ENCODE data around the gene SIPA1L3. TPM values are rescaled to one million over a fixed set of nuclear protein-coding genes. Genes with fewer than 3 reads are reported as not detected.

SIPA1L3 gene
- total and polyA plus RNA-seq, 2 experiments from 2014 or later: 13.7 to 23.3 TPM

- H3K9me2 ChIP-seq (replicated peaks; ENCODE audit: insufficient read depth): no peaks in the 10 kb centered on the region
- TF ChIP-seq EZH2phosphoT487 (IDR thresholded peaks at IDR 0.05; ENCODE audit: low read depth, severe bottlenecking, unreplicated experiment) (no peak), EZH2 (IDR thresholded peaks at IDR 0.05; ENCODE audit: borderline replicate concordance) (no peak), CTCF (IDR thresholded peaks at IDR 0.05; ENCODE audit: poor library complexity) (no peak)
- no peaks in the 10 kb centered on the region for H3K9me3 ChIP-seq (ENCODE audit: low read depth)
- no peak overlapping the region for H3K27ac ChIP-seq
- H3K79me2 ChIP-seq: no peaks in the 10 kb centered on the region
- no peaks in the 10 kb centered on the region for H3K36me3 ChIP-seq (replicated peaks; ENCODE audit: insufficient read depth, low read depth)
- no peak overlapping the region for H3K4me2 ChIP-seq
- H4K20me1 ChIP-seq (ENCODE audit: insufficient read depth, poor library complexity, severe bottlenecking): no peaks in the 10 kb centered on the region
- H3K4me1 ChIP-seq (ENCODE audit: insufficient read depth): no peaks in the 10 kb centered on the region
- H3K27me3 ChIP-seq: no peaks in the 10 kb centered on the region
- DNase-seq (ENCODE audit: low spot score): peak; percentile 19
- H2AFZ ChIP-seq: no peak overlapping the region
- H3K4me3 ChIP-seq: no peak overlapping the region
- WGBS (ENCODE audit: low lambda C conversion rate, missing lambda C conversion rate): 7% methylated on average over 3 of the region's 3 CpGs
These were observed 32.2 kb upstream of the SIPA1L3 start for GRCh38 chr19:37874784-37875183.

GRCh38 chr19:37876032-37876431 lies 31.0 kb upstream of the SIPA1L3 start:
- no peaks in the 10 kb centered on the region for H3K36me3 ChIP-seq (replicated peaks; ENCODE audit: insufficient read depth, low read depth)
- H3K4me3 ChIP-seq: no peak overlapping the region

GRCh38 chr19:37877147-37877546 lies 29.9 kb upstream of the SIPA1L3 start:
- whole genome bisulfite sequencing (ENCODE audit: low lambda C conversion rate, missing lambda C conversion rate): 90% methylated on average over 3 of the region's 3 CpGs
- H3K4me2 ChIP-seq: no peak overlapping the region
- no peak for DNase-seq (ENCODE audit: low spot score)
- H3K36me3 ChIP-seq (replicated peaks; ENCODE audit: insufficient read depth, low read depth): no peaks in the 10 kb centered on the region
- H3K27me3 ChIP-seq: no peaks in the 10 kb centered on the region
- no peaks in the 10 kb centered on the region for H4K20me1 ChIP-seq (ENCODE audit: insufficient read depth, poor library complexity, severe bottlenecking)
- TF ChIP-seq CTCF (IDR thresholded peaks at IDR 0.05; ENCODE audit: poor library complexity): no peak
- TF ChIP-seq EZH2phosphoT487 (IDR thresholded peaks at IDR 0.05; ENCODE audit: low read depth, severe bottlenecking, unreplicated experiment): no peak
- TF ChIP-seq EZH2 (IDR thresholded peaks at IDR 0.05; ENCODE audit: borderline replicate concordance): no peak
- no peak overlapping the region for H3K4me3 ChIP-seq
- no peaks in the 10 kb centered on the region for H3K79me2 ChIP-seq
- H3K4me1 ChIP-seq (ENCODE audit: insufficient read depth): no peaks in the 10 kb centered on the region
- H3K27ac ChIP-seq: no peak overlapping the region
- no peak overlapping the region for H2AFZ ChIP-seq
- no peaks in the 10 kb centered on the region for H3K9me3 ChIP-seq (ENCODE audit: low read depth)
- no peaks in the 10 kb centered on the region for H3K9me2 ChIP-seq (replicated peaks; ENCODE audit: insufficient read depth)

More at GRCh38 chr19:37876032-37876431, 31.0 kb upstream of the SIPA1L3 start:
- H3K4me1 ChIP-seq (ENCODE audit: insufficient read depth): no peaks in the 10 kb centered on the region
- H2AFZ ChIP-seq: no peak overlapping the region
- no peaks in the 10 kb centered on the region for H3K9me3 ChIP-seq (ENCODE audit: low read depth)
- TF ChIP-seq EZH2 (IDR thresholded peaks at IDR 0.05; ENCODE audit: borderline replicate concordance) (no peak), EZH2phosphoT487 (IDR thresholded peaks at IDR 0.05; ENCODE audit: low read depth, severe bottlenecking, unreplicated experiment) (no peak), CTCF (IDR thresholded peaks at IDR 0.05; ENCODE audit: poor library complexity) (no peak)
- H4K20me1 ChIP-seq (ENCODE audit: insufficient read depth, poor library complexity, severe bottlenecking): no peaks in the 10 kb centered on the region
- no peak overlapping the region for H3K27ac ChIP-seq
- 73% methylated on average over 2 of the region's 2 CpGs for WGBS (ENCODE audit: low lambda C conversion rate, missing lambda C conversion rate)
- H3K4me2 ChIP-seq: no peak overlapping the region
- DNase-seq (ENCODE audit: low spot score): no peak
- H3K27me3 ChIP-seq: no peaks in the 10 kb centered on the region
- no peaks in the 10 kb centered on the region for H3K9me2 ChIP-seq (replicated peaks; ENCODE audit: insufficient read depth)
- H3K79me2 ChIP-seq: no peaks in the 10 kb centered on the region

- no peak for TF ChIP-seq EZH2 (IDR thresholded peaks at IDR 0.05; ENCODE audit: borderline replicate concordance)
- no peak for TF ChIP-seq EZH2phosphoT487 (IDR thresholded peaks at IDR 0.05; ENCODE audit: low read depth, severe bottlenecking, unreplicated experiment)
- no peak for TF ChIP-seq CTCF (IDR thresholded peaks at IDR 0.05; ENCODE audit: poor library complexity)
- Histone ChIP-seq H3K9me3 (ENCODE audit: low read depth) (no peaks in the 10 kb centered on the region), H3K4me2 (no peak overlapping the region), H3K27ac (no peak overlapping the region), H3K36me3 (replicated peaks; ENCODE audit: insufficient read depth, low read depth) (no peaks in the 10 kb centered on the region), H4K20me1 (ENCODE audit: insufficient read depth, poor library complexity, severe bottlenecking) (no peaks in the 10 kb centered on the region), H3K9me2 (replicated peaks; ENCODE audit: insufficient read depth) (no peaks in the 10 kb centered on the region), H2AFZ (no peak overlapping the region), H3K4me3 (no peak overlapping the region), H3K4me1 (ENCODE audit: insufficient read depth) (no peaks in the 10 kb centered on the region), H3K79me2 (no peaks in the 10 kb centered on the region), H3K27me3 (peaks cover 12% of the 10 kb centered on the region)
- WGBS (ENCODE audit: low lambda C conversion rate, missing lambda C conversion rate): 87% methylated on average over 1 of the region's 1 CpG
- no peak for DNase-seq (ENCODE audit: low spot score)
These were observed 21.6 kb upstream of the SIPA1L3 start for GRCh38 chr19:37885392-37885791.
